SK-N-SH treated with all-trans-retinoic acid at 6 μM for 48 hours (cell line): ENCODE results near the gene MYO16.

ENCODE experiments used
- ATAC-seq: fragments of 200-7000 bp; cut with Tn5 transposase; 3 replicates; pipeline ENCODE4 v1.9.1; 2020; ENCODE audit warnings: mild to moderate bottlenecking, moderate library complexity
- BACH2 ChIP-seq: fragments of 250-450 bp; sonication (Bioruptor Pico); IDR thresholded peaks from 2 replicates; pipeline ENCODE4 v1.9.0; 2021; ENCODE audit warnings: mild to moderate bottlenecking, borderline replicate concordance
- ESRRG ChIP-seq: fragments of 250-450 bp; sonication (Bioruptor Pico); IDR thresholded peaks from 2 replicates; pipeline ENCODE4 v1.6.1; 2021; ENCODE audit warnings: mild to moderate bottlenecking
- ISL1 ChIP-seq: fragments of 250-450 bp; sonication (Bioruptor Pico); IDR thresholded peaks from 2 replicates; pipeline ENCODE4 v2.1.2; 2022; ENCODE audit warnings: mild to moderate bottlenecking, moderate library complexity
- OSR1 ChIP-seq: fragments of 250-450 bp; sonication (Bioruptor Pico); IDR thresholded peaks from 2 replicates; pipeline ENCODE4 v1.8.0; 2022; ENCODE audit warnings: moderate library complexity, mild to moderate bottlenecking, inconsistent platforms
- PPARA ChIP-seq: fragments of 250-450 bp; sonication (Bioruptor Pico); IDR thresholded peaks from 2 replicates; pipeline ENCODE4 v1.5.0; 2020; ENCODE audit warnings: mild to moderate bottlenecking, borderline replicate concordance
- RARB ChIP-seq: fragments of 250-450 bp; sonication (Bioruptor Pico); IDR thresholded peaks from 2 replicates; pipeline ENCODE4 v1.8.0; 2021; ENCODE audit warnings: mild to moderate bottlenecking, moderate library complexity
- ZC3H10 ChIP-seq: fragments of 250-450 bp; sonication (Bioruptor Pico); IDR thresholded peaks from 2 replicates; pipeline ENCODE4 v1.5.1; 2021; ENCODE audit warnings: mild to moderate bottlenecking, moderate library complexity
- ZFP3 ChIP-seq: fragments of 250-450 bp; sonication (Bioruptor Pico); IDR thresholded peaks from 2 replicates; pipeline ENCODE4 v1.5.0; 2020; ENCODE audit warnings: mild to moderate bottlenecking, moderate library complexity
- ZFP30 ChIP-seq: fragments of 450-650 bp; formaldehyde crosslinking; IDR thresholded peaks from 2 replicates; pipeline ENCODE4 v1.5.0; 2022; ENCODE audit warnings: mild to moderate bottlenecking, moderate library complexity
- ZNF70 ChIP-seq: fragments of 450-650 bp; formaldehyde crosslinking; IDR thresholded peaks from 2 replicates; pipeline ENCODE4 v1.5.0; 2020; ENCODE audit warnings: mild to moderate bottlenecking, moderate library complexity
- ZNF8 ChIP-seq: fragments of 450-650 bp; formaldehyde crosslinking; IDR thresholded peaks from 2 replicates; pipeline ENCODE4 v1.5.0; 2020; ENCODE audit warnings: mild to moderate bottlenecking, moderate library complexity
- TF ChIP-seq, protein P1 (sequence below): fragments of 250-450 bp; sonication (Bioruptor Pico); IDR thresholded peaks from 2 replicates; pipeline ENCODE4 v1.5.0; 2020; ENCODE audit warnings: mild to moderate bottlenecking, moderate library complexity
- TF ChIP-seq, protein P2 (sequence below): fragments of 250-450 bp; sonication (Bioruptor Pico); IDR thresholded peaks from 2 replicates; pipeline ENCODE4 v1.5.1; 2021; ENCODE audit warnings: mild to moderate bottlenecking, moderate library complexity
- TF ChIP-seq, protein P3 (sequence below): fragments of 250-450 bp; sonication (Bioruptor Pico); IDR thresholded peaks from 2 replicates; pipeline ENCODE4 v1.5.1; 2020; ENCODE audit warnings: low read depth, mild to moderate bottlenecking, moderate library complexity
- TF ChIP-seq, protein P4 (sequence below): fragments of 250-450 bp; sonication (Bioruptor Pico); IDR thresholded peaks from 2 replicates; pipeline ENCODE4 v1.8.0; 2021; ENCODE audit warnings: low read depth, mild to moderate bottlenecking, moderate library complexity, borderline replicate concordance

MYO16 gene

DNA sequence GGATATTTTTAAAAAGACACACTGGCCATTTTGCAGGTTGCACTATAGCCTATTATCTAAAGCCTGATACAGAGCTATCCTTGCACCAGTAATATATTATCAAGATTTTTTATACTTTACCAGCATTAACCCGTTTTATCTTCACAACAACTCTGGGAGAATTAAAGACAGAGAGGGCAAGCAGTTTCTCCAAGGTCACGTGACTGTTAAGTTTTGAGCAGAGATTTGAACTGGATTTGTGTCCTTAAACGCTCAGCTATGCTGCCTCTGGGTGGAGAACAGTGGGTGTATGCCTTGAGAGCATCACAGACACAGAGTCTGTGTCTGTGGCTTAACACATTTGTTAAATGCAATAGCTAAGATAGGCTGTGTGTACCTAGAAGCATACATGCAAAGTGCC lies 147.2 kb downstream of the MYO16 start (continued):
- TF ChIP-seq, protein P1, sequence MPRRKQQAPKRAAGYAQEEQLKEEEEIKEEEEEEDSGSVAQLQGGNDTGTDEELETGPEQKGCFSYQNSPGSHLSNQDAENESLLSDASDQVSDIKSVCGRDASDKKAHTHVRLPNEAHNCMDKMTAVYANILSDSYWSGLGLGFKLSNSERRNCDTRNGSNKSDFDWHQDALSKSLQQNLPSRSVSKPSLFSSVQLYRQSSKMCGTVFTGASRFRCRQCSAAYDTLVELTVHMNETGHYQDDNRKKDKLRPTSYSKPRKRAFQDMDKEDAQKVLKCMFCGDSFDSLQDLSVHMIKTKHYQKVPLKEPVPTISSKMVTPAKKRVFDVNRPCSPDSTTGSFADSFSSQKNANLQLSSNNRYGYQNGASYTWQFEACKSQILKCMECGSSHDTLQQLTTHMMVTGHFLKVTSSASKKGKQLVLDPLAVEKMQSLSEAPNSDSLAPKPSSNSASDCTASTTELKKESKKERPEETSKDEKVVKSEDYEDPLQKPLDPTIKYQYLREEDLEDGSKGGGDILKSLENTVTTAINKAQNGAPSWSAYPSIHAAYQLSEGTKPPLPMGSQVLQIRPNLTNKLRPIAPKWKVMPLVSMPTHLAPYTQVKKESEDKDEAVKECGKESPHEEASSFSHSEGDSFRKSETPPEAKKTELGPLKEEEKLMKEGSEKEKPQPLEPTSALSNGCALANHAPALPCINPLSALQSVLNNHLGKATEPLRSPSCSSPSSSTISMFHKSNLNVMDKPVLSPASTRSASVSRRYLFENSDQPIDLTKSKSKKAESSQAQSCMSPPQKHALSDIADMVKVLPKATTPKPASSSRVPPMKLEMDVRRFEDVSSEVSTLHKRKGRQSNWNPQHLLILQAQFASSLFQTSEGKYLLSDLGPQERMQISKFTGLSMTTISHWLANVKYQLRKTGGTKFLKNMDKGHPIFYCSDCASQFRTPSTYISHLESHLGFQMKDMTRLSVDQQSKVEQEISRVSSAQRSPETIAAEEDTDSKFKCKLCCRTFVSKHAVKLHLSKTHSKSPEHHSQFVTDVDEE (CRISPR knock-in tag): no peak
- no peak for TF ChIP-seq ZFP3 (CRISPR knock-in tag)
- TF ChIP-seq, all 23 proteins: peak for 0

DNA sequence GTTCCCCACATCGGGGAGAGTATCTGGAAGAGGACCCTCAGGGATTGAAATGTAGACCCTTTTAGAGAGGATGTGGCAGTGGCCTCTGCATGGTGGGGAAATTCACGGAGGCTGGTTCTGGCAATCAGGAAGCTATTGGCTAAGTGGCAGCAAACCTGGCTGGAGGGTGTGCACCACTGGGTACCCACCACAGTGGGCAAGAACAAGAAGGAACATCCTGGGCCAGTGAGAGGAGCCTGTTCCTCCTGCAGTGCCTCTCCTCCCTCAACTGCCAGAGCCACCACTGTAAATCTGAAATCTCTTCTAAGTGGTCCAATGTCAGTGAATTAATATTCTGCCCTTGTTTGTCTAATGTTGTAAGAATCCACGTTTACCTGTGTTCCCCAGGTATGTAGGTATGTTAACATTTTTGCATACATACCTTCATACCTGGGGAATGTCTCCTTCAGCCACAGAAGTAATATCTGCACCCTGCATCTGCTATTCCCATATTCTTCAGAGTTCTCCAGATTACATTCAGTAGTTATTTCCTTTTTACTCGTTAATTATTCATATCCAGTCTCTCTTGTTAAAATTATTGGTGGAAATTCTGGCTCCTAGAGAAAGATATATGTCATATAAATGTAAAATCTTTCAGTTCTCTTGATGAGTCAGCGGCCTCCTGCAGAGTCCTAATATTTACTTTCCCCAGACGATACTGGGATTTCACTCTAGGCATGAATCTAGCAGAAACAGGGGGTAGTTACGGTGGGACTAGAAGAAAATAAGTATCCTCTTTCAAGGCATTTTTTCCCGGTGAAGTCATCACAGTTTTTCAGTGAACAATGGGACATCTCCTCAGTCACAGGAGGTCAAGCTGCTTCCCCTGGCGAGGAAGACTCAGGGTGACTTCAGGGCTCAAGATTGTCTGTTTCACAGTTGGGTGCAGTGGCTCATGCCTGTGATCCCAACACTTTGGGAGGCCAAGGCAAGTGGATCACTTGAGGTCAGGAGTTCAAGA lies 148.3 kb downstream of the MYO16 start:
- ATAC-seq: no peak

DNA sequence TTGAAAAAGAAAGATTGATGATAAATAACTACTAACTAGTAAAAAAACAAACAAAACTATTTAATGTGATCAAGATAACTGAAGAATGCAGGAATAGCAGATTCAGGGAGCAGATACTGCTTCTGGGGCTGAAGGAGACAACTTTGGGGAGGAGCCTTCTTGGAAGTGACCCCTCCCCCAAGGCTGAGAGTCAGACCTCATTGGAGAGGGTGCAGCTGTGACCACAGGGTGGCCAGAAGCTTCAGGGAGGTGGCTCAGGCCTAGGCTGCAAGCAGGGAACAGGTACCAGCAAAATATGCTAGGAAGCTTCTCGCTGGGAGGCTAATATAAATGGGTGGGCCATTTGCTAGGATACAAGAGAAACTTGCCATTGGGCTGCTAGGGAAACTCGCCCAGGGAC lies 149.9 kb downstream of the MYO16 start:
- TF ChIP-seq RARB (CRISPR knock-in tag) (no peak), ZFP30 (CRISPR knock-in tag) (no peak), OSR1 (CRISPR knock-in tag) (no peak), ZC3H10 (CRISPR knock-in tag) (no peak), PPARA (CRISPR knock-in tag) (no peak)
- TF ChIP-seq, protein P2, sequence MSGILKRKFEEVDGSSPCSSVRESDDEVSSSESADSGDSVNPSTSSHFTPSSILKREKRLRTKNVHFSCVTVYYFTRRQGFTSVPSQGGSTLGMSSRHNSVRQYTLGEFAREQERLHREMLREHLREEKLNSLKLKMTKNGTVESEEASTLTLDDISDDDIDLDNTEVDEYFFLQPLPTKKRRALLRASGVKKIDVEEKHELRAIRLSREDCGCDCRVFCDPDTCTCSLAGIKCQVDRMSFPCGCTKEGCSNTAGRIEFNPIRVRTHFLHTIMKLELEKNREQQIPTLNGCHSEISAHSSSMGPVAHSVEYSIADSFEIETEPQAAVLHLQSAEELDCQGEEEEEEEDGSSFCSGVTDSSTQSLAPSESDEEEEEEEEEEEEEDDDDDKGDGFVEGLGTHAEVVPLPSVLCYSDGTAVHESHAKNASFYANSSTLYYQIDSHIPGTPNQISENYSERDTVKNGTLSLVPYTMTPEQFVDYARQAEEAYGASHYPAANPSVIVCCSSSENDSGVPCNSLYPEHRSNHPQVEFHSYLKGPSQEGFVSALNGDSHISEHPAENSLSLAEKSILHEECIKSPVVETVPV (CRISPR knock-in tag): no peak
- TF ChIP-seq, protein P3, sequence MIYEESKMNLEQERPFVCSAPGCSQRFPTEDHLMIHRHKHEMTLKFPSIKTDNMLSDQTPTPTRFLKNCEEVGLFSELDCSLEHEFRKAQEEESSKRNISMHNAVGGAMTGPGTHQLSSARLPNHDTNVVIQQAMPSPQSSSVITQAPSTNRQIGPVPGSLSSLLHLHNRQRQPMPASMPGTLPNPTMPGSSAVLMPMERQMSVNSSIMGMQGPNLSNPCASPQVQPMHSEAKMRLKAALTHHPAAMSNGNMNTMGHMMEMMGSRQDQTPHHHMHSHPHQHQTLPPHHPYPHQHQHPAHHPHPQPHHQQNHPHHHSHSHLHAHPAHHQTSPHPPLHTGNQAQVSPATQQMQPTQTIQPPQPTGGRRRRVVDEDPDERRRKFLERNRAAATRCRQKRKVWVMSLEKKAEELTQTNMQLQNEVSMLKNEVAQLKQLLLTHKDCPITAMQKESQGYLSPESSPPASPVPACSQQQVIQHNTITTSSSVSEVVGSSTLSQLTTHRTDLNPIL (CRISPR knock-in tag): no peak
- TF ChIP-seq, all 23 proteins: peak for 0
- no peak for ATAC-seq

More for the DNA sequence above, 148.3 kb downstream of the MYO16 start:
- TF ChIP-seq BACH2 (CRISPR knock-in tag): no peak
- no peak for TF ChIP-seq ZFP30 (CRISPR knock-in tag)
- TF ChIP-seq, protein P3 (CRISPR knock-in tag): no peak
- TF ChIP-seq ZNF70 (CRISPR knock-in tag): no peak
- no peak for TF ChIP-seq ZNF8 (CRISPR knock-in tag)
- TF ChIP-seq, protein P1 (CRISPR knock-in tag): no peak
- TF ChIP-seq ZC3H10 (CRISPR knock-in tag): no peak
- TF ChIP-seq RARB (CRISPR knock-in tag): no peak
- no peak for TF ChIP-seq ESRRG (CRISPR knock-in tag)
- TF ChIP-seq ISL1: no peak
- TF ChIP-seq, protein P4, sequence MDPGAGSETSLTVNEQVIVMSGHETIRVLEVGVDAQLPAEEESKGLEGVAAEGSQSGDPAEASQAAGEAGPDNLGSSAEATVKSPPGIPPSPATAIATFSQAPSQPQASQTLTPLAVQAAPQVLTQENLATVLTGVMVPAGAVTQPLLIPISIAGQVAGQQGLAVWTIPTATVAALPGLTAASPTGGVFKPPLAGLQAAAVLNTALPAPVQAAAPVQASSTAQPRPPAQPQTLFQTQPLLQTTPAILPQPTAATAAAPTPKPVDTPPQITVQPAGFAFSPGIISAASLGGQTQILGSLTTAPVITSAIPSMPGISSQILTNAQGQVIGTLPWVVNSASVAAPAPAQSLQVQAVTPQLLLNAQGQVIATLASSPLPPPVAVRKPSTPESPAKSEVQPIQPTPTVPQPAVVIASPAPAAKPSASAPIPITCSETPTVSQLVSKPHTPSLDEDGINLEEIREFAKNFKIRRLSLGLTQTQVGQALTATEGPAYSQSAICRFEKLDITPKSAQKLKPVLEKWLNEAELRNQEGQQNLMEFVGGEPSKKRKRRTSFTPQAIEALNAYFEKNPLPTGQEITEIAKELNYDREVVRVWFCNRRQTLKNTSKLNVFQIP (CRISPR knock-in tag): no peak
